ES-I3 (cell line): ENCODE data around the gene ITGB1.
A peak's percentile ranks its signal among the peaks of the same experiment; 100 is the strongest.

Source experiments
- H3K36me3 ChIP-seq: 2 replicates; pipeline ENCODE4 v1.6.1; 2013; ENCODE audit warnings: mild to moderate bottlenecking, low read length, control low read depth, moderate library complexity; ENCODE audit not compliant: insufficient read depth
- H3K4me1 ChIP-seq: 2 replicates; pipeline ENCODE4 v1.6.1; 2013; ENCODE audit warnings: mild to moderate bottlenecking, control low read depth, low read length; ENCODE audit not compliant: insufficient read depth
- H3K9ac ChIP-seq: 2 replicates; pipeline ENCODE4 v1.6.1; 2013; ENCODE audit warnings: low read depth, mild to moderate bottlenecking, low read length, moderate library complexity
- H3K9me3 ChIP-seq: 2 replicates; pipeline ENCODE4 v1.6.1; 2013; ENCODE audit warnings: mild to moderate bottlenecking, low read length, moderate library complexity; ENCODE audit not compliant: control insufficient read depth, insufficient read depth

Gene ITGB1

GRCh38 chr10:32954545-32955298, 3.3 kb downstream of the ITGB1 start:
- Histone ChIP-seq H3K4me1 (peaks cover 40% of the 10 kb centered on the region), H3K9ac (peak overlapping the region; percentile 79), H3K9me3 (no peaks in the 10 kb centered on the region), H3K36me3 (no peaks in the 10 kb centered on the region)

GRCh38 chr10:32954080-32954479, 4.0 kb downstream of the ITGB1 start:
- Histone ChIP-seq H3K9me3 (no peaks in the 10 kb centered on the region), H3K36me3 (no peaks in the 10 kb centered on the region), H3K4me1 (peaks cover 41% of the 10 kb centered on the region), H3K9ac (peak overlapping the region; percentile 79; the same call in 1 of the 2 replicates)

- no peaks in the 10 kb centered on the region for H3K36me3 ChIP-seq
- peaks cover 48% of the 10 kb centered on the region for H3K4me1 ChIP-seq
- no peaks in the 10 kb centered on the region for H3K9me3 ChIP-seq
- H3K9ac ChIP-seq: peak overlapping the region; percentile 79; the same call in 1 of the 2 replicates
Measured at GRCh38 chr10:32953277-32953927, 4.6 kb downstream of the ITGB1 start.

GRCh38 chr10:32952541-32953276, 5.3 kb downstream of the ITGB1 start:
- Histone ChIP-seq H3K36me3 (no peaks in the 10 kb centered on the region), H3K4me1 (peaks cover 51% of the 10 kb centered on the region), H3K9ac (peak overlapping the region; percentile 79; the same call in 1 of the 2 replicates), H3K9me3 (no peaks in the 10 kb centered on the region)

- no peaks in the 10 kb centered on the region for H3K9me3 ChIP-seq
- H3K9ac ChIP-seq: no peak overlapping the region
- peaks cover 56% of the 10 kb centered on the region for H3K4me1 ChIP-seq
- no peaks in the 10 kb centered on the region for H3K36me3 ChIP-seq
Measured at GRCh38 chr10:32952094-32952493, 5.9 kb downstream of the ITGB1 start.

- peak overlapping the region; percentile 30 for H3K9ac ChIP-seq
- H3K9me3 ChIP-seq: no peaks in the 10 kb centered on the region
- no peaks in the 10 kb centered on the region for H3K36me3 ChIP-seq
- peaks cover 60% of the 10 kb centered on the region for H3K4me1 ChIP-seq
Measured at GRCh38 chr10:32951111-32951510, 6.9 kb downstream of the ITGB1 start.

GRCh38 chr10:32950591-32951108, 7.4 kb downstream of the ITGB1 start:
- no peaks in the 10 kb centered on the region for H3K36me3 ChIP-seq
- H3K4me1 ChIP-seq: peaks cover 61% of the 10 kb centered on the region

GRCh38 chr10:32949221-32949678, 8.8 kb downstream of the ITGB1 start:
- H3K9me3 ChIP-seq: no peaks in the 10 kb centered on the region

More at GRCh38 chr10:32950591-32951108, 7.4 kb downstream of the ITGB1 start:
- Histone ChIP-seq H3K9ac (peak overlapping the region; percentile 30), H3K9me3 (no peaks in the 10 kb centered on the region)

GRCh38 chr10:32948451-32948850, 9.6 kb downstream of the ITGB1 start:
- Histone ChIP-seq H3K9me3 (no peaks in the 10 kb centered on the region), H3K9ac (no peak overlapping the region), H3K4me1 (peaks cover 53% of the 10 kb centered on the region), H3K36me3 (no peaks in the 10 kb centered on the region)

More at GRCh38 chr10:32949221-32949678, 8.8 kb downstream of the ITGB1 start:
- H3K36me3 ChIP-seq: no peaks in the 10 kb centered on the region
- H3K4me1 ChIP-seq: peaks cover 60% of the 10 kb centered on the region
- no peak overlapping the region for H3K9ac ChIP-seq

- Histone ChIP-seq H3K9ac (no peak overlapping the region), H3K9me3 (no peaks in the 10 kb centered on the region), H3K36me3 (no peaks in the 10 kb centered on the region), H3K4me1 (peaks cover 49% of the 10 kb centered on the region)
Measured at GRCh38 chr10:32947586-32947985, 10.4 kb downstream of the ITGB1 start.

- Histone ChIP-seq H3K9ac (no peak overlapping the region), H3K4me1 (peaks cover 48% of the 10 kb centered on the region), H3K36me3 (no peaks in the 10 kb centered on the region), H3K9me3 (no peaks in the 10 kb centered on the region)
Measured at GRCh38 chr10:32946108-32946507, 11.9 kb downstream of the ITGB1 start.

GRCh38 chr10:32943854-32944661, 14.0 kb downstream of the ITGB1 start:
- H3K9me3 ChIP-seq: no peaks in the 10 kb centered on the region
- H3K36me3 ChIP-seq: no peaks in the 10 kb centered on the region
- H3K4me1 ChIP-seq: peaks cover 49% of the 10 kb centered on the region
- H3K9ac ChIP-seq: no peak overlapping the region

GRCh38 chr10:32943395-32943794, 14.6 kb downstream of the ITGB1 start:
- Histone ChIP-seq H3K4me1 (peaks cover 49% of the 10 kb centered on the region), H3K9me3 (no peaks in the 10 kb centered on the region), H3K36me3 (no peaks in the 10 kb centered on the region), H3K9ac (no peak overlapping the region)
